Kidney (tissue), 14 donors: ENCODE data around the gene ALKBH3. TPM values are rescaled to one million over a fixed set of nuclear protein-coding genes. Genes with fewer than 3 reads are reported as not detected.

ENCODE experiments used
- DNase-seq, 5 donors: peaks; one replicate each; pipeline ENCODE4 v3.0.0-alpha.2; 2013 to 2020
- FAIRE-seq: peaks from 2 replicates; lab custom pipeline; 2012; peaks lifted over from hg19 to GRCh38; lab: Jason Lieb, UNC
- H3K27ac ChIP-seq, 2 donors: one replicate each; pipeline ENCODE4 v1.7.0; 2013; ENCODE audit warnings: low read depth in 2 of 2, low read length in 2 of 2, inconsistent platforms in 1 of 2
- H3K27me3 ChIP-seq: one replicate; pipeline ENCODE4 v1.7.1; 2013; ENCODE audit warnings: low read length, inconsistent platforms; ENCODE audit not compliant: control insufficient read depth, insufficient read depth
- H3K36me3 ChIP-seq, 3 donors: one replicate each; pipeline versions ENCODE4 v1.7.0 to v1.7.1; 2013; ENCODE audit warnings: low read length in 3 of 3, control low read depth in 1 of 3, inconsistent platforms in 1 of 3; ENCODE audit not compliant: insufficient read depth in 3 of 3, control insufficient read depth in 2 of 3
- H3K4me1 ChIP-seq, 3 donors: one replicate each; pipeline versions ENCODE4 v1.7.0 to v1.7.1; 2013; ENCODE audit warnings: low read length in 3 of 3, inconsistent platforms in 1 of 3, low read depth in 1 of 3; ENCODE audit not compliant: control insufficient read depth in 2 of 3, insufficient read depth in 2 of 3
- H3K4me3 ChIP-seq, 3 donors: one replicate each; pipeline versions ENCODE4 v1.7.0 to v1.8.1; 2013; ENCODE audit warnings: low read length in 3 of 3, control low read depth in 1 of 3, inconsistent platforms in 1 of 3
- H3K9ac ChIP-seq, 3 donors: one replicate each; pipeline versions ENCODE4 v1.7.0 to v1.7.1; 2013; ENCODE audit warnings: low read length in 3 of 3, control low read depth in 1 of 3, inconsistent platforms in 1 of 3
- H3K9me3 ChIP-seq, 3 donors: one replicate each; pipeline versions ENCODE4 v1.7.0 to v1.7.1; 2013; ENCODE audit warnings: low read length in 3 of 3, control low read depth in 1 of 3, inconsistent platforms in 1 of 3; ENCODE audit not compliant: control insufficient read depth in 2 of 3, insufficient read depth in 1 of 3
- intact Hi-C: fragments of 100-400 bp; cut with DNase I; formaldehyde crosslinking; loops from one replicate; pipeline ENCODE4 v1.11.1; 2022
- polyA plus RNA-seq: library from polyadenylated mRNA; stranded (reverse); fragments of 350-450 nt; fragmentation: Illumina TruSeq; extraction: RNeasy Lipid Tissue Mini Kit (QIAGEN cat#74804); gene quantifications from one replicate; pipeline ENCODE4 v1.2.3, GENCODE V29; 2014; ENCODE audit warnings: low read depth, low replicate concordance; ENCODE audit not compliant: insufficient read depth
- total RNA-seq: library from RNA; stranded (reverse); fragmentation: NEBNext Ultra II Directional; extraction: Animal tissue kit (Norgen Biotek cat#: 25700); gene quantifications from one replicate; pipeline ENCODE4 v1.2.1, GENCODE V29; 2021
- TF ChIP-seq, protein P1 (sequence below): IDR thresholded peaks from 3 replicates; pipeline ENCODE4 v1.5.1; 2012; ENCODE audit warnings: mild to moderate bottlenecking, moderate library complexity, borderline replicate concordance; ENCODE audit not compliant: insufficient read depth; ENCODE audit errors: extremely low read depth
- donor health status: control.
- donor health status: control.
- donor health status: control.
- donor health status: control.
- donor health status: control.
- donor health status: DM: yes; HTN: yes; CAD: no.
- donor health status: Normal renal cell carcinoma (clear cell type).

Gene ALKBH3
- total and polyA plus RNA-seq, 2 donors from 2014 or later, result 23.8 to 49.0 TPM

- DNase-seq (no peak), FAIRE-seq (no peak)
- Histone ChIP-seq H3K36me3 (no peaks in the 10 kb centered on the region), H3K4me3 (no peak overlapping the region), H3K9me3 (no peaks in the 10 kb centered on the region), H3K4me1 (peaks cover 0 to 2% (median 0%) of the 10 kb centered on the region in 3 donors), H3K9ac (no peak overlapping the region), H3K27ac (no peak overlapping the region), H3K27me3 (no peaks in the 10 kb centered on the region)
- intact Hi-C loops, result no loop called here
- TF ChIP-seq, protein P1, sequence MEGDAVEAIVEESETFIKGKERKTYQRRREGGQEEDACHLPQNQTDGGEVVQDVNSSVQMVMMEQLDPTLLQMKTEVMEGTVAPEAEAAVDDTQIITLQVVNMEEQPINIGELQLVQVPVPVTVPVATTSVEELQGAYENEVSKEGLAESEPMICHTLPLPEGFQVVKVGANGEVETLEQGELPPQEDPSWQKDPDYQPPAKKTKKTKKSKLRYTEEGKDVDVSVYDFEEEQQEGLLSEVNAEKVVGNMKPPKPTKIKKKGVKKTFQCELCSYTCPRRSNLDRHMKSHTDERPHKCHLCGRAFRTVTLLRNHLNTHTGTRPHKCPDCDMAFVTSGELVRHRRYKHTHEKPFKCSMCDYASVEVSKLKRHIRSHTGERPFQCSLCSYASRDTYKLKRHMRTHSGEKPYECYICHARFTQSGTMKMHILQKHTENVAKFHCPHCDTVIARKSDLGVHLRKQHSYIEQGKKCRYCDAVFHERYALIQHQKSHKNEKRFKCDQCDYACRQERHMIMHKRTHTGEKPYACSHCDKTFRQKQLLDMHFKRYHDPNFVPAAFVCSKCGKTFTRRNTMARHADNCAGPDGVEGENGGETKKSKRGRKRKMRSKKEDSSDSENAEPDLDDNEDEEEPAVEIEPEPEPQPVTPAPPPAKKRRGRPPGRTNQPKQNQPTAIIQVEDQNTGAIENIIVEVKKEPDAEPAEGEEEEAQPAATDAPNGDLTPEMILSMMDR, result no peak
Observed at GRCh38 chr11:43952020-43952400, 71.4 kb downstream of the ALKBH3 start.

DNA sequence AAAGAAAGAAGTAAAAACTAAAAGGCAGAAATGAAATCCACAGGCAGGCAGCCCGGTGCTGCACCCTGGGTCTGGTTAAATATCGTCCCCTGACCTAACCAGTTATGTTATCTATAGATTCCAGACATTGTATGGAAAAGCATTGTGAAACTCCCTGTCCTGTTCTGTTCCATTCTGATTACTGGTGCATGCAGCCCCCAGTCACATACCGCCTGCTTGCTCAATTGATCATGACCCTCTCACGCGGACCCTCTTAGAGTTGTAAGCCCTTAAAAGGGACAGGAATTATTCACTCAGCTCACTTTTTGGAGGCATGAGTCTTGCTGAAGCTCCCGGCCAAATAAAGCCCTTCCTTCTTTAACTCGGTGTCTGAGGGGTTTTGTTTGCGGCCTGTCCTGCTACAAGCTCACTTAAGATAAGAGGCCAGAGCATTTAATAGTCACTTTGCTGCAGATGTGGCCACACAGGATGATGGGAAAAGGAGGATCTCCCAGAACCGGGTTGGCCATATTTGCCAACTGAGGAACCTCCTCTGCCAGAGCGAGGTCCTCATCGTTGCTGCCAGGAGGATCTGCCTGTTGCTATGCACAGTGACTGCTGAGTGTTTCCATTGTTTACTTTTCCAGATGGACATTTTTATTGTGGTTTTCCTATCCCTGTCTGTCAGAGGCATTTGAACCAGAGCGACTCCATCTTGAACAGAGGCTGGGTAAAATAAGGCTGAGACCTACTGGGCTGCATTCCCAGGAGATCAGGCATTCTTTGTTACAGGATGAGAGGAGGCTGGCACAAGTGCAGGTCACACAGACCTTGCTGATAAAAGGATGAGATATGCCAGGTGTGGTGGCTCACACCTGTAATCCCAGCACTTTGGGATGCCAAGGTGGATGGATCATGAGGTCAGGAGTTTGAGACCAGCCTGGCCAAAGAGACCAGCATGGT lies 72.0 kb downstream of the ALKBH3 start:
- Histone ChIP-seq H3K36me3 (no peaks in the 10 kb centered on the region), H3K9ac (no peak overlapping the region), H3K4me3 (no peak overlapping the region), H3K27ac (no peak overlapping the region), H3K9me3 (no peaks in the 10 kb centered on the region), H3K4me1 (no peaks in the 10 kb centered on the region), H3K27me3 (no peaks in the 10 kb centered on the region)
- FAIRE-seq (no peak), DNase-seq (no peak)
- intact Hi-C loops, result no loop called here
- TF ChIP-seq, protein P1, result no peak

GRCh38 chr11:43953521-43953920 lies 72.9 kb downstream of the ALKBH3 start:
- Histone ChIP-seq H3K36me3 (no peaks in the 10 kb centered on the region), H3K27ac (no peak overlapping the region), H3K9me3 (no peaks in the 10 kb centered on the region), H3K27me3 (no peaks in the 10 kb centered on the region), H3K9ac (no peak overlapping the region), H3K4me3 (no peak overlapping the region), H3K4me1 (no peaks in the 10 kb centered on the region)
- intact Hi-C loops, result no loop called here
- TF ChIP-seq, protein P1, result no peak
- no peak for DNase-seq
- no peak for FAIRE-seq
